Stimulated activated CD4-positive, alpha-beta T cell treated with anti-CD3 and anti-CD28 coated beads, Interleukin-1b, Interleukin-23, amount 100 ng/mL, for 48 hours (primary cell): ENCODE data around the gene EXOC1.
A peak's percentile ranks its signal among the peaks of the same experiment; 100 is the strongest.
"Not testable (repeated sequence)": the region's sequence is repeated elsewhere in the genome, so short reads cannot be mapped to it uniquely, and the experiment has no call there.

Experiments
- DNase-seq: peaks from one replicate; pipeline ENCODE4 v3.0.0-alpha.2; 2020

EXOC1 gene, protein sequence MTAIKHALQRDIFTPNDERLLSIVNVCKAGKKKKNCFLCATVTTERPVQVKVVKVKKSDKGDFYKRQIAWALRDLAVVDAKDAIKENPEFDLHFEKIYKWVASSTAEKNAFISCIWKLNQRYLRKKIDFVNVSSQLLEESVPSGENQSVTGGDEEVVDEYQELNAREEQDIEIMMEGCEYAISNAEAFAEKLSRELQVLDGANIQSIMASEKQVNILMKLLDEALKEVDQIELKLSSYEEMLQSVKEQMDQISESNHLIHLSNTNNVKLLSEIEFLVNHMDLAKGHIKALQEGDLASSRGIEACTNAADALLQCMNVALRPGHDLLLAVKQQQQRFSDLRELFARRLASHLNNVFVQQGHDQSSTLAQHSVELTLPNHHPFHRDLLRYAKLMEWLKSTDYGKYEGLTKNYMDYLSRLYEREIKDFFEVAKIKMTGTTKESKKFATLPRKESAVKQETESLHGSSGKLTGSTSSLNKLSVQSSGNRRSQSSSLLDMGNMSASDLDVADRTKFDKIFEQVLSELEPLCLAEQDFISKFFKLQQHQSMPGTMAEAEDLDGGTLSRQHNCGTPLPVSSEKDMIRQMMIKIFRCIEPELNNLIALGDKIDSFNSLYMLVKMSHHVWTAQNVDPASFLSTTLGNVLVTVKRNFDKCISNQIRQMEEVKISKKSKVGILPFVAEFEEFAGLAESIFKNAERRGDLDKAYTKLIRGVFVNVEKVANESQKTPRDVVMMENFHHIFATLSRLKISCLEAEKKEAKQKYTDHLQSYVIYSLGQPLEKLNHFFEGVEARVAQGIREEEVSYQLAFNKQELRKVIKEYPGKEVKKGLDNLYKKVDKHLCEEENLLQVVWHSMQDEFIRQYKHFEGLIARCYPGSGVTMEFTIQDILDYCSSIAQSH

DNA sequence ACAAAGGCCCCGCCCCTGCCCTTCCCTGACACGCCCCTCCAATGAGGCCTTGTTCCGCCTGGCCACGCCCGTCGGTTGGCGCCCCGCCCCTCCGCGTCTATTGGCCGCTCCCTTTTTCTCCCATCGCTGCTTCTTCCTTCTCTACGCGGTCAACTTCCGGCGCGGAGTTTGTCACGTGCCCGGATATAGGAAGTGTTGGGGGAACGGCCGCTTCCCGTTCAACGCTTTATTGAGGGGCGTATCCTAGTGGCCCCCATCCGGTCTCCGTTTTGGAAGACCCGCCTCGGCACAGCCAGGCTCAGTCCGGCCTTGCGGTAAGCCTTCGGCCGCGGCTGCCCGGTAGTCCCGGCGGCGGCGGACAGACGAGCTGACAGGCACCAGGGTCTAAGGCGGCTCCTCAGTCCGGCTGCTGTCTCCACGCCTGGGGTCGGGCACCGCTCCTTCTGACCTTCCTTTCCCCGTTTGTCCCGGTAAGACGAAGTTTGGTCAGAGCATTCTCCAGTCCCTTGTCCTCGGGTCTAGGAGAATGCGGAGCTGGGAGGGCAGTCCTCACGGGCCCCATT is at the start of gene EXOC1:
Gene EXOC1, plus strand, starts transcription at position 165 of the 563 bp plus-strand sequence. CDS start 4,676 bp downstream, outside the sequence.
- peak; percentile 97 for DNase-seq

DNA sequence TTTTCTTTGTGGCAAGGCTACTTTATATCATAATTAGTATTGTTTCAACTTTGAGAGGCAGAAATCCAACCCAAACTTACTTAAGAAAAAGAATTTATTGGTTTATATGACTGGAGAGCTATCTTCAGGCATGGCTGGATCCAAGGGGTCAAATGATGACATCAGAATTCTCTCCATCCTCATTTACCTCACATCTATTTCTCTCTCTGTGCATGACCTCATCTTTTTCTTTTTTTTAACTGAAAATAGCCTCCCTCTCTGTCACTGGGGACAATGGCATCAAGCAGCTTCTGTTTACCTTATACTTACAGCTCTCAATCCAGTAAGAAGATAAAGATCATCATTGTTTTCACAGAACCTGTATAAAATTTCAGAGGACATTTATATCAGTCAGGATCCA is 45.9 kb upstream of the EXOC1 start:
- no peak for DNase-seq

DNA sequence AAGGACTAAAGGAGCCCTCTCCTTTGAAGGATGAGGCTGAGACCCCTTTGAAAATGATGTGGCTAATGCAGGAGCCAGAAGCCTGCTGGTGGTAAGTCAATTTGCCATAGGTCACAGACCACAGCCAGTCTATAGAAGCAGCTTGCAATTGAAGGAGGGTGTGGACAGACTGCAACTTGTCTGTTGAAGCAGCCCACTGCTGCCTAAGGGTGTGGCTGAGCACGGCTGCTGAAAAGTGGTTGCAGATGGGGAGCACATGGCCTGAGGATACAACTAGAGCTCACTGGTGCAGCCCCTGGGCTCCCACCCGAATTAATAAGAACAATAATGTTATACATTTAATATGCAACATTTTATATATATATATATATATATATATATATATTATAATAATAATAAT is 45.3 kb upstream of the EXOC1 start:
- no peak for DNase-seq

DNA sequence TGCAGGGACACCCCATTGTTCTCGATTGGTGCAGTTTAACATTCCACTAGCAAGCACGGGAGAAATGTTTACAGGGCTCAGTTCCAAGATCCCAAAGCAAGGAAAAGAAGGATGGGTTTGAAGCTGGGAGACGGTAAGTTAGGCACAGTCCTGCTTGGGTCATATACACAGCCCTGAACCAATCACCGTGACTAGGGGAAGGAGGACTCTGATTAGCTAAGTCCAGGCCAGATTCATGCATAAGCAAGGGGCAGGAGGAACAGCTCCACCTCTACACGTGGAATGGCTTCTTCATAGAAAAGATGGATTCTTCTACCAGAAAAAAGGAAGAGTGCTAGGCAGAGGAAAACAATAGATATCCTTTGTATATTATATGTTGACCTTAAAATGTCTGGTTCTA is 44.8 kb upstream of the EXOC1 start:
- DNase-seq: no peak

DNA sequence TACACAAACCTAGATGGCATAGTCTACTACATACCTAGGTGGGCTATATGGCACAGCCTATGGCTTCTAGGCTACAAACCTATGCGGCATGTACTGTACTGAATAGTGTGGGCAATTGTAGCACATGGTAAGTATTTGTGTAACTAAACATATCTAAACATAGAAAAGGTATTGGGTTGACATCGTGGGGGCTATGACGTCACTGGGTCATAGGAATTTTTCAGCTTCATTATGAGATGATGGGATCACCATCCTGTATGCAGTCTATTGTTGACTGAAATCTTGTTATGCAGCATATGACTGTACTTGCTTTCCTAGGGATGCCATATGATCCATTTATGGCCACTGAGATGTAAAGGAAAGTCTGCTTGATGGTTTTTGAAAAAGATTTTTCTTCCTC is 35.8 kb upstream of the EXOC1 start:
- no peak for DNase-seq

DNA sequence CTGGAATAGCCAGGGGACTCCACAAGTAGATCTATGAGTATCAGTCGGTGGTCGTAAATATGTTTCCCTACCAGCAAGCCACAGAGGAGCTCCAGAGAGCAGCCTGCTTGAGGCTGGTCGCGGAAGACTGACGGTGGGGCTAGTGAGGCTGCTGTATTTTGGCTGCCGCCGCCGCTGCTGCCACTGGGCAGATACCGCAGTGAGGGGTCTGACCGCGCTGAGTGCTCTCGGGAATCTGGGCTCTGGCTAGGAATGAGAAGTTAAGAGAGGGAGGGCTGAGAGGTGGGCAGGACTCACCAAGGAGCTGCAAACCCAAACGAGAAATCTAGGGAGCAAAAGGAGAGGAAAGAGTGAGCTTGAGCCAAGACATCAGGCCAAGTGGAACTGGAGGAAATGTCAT is 33.8 kb upstream of the EXOC1 start, which contains the start of gene EXOC1L:
Gene EXOC1L, plus strand, starts transcription at position 157 of the 400 bp plus-strand sequence. Its CDS starts 237 bp downstream, at position 394.
- DNase-seq: no peak

DNA sequence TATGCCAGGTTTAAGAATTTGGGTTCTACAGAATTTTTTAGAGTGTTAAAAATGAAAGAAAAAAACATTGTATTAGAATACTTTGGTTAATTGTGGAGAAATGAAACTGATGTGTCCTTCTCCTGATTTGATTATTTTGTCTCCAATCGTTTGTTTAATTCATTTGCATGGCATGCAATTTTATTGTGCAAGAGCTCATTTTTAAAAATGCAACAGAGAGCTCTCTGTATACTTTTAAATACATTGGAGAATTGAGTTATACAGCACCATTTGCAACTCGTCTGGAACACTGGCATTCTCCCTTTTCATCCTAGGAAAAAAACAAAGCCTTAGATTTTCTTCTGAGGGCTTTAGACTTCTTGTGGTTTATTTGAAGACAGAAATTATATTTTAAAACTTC is 33.2 kb upstream of the EXOC1 start:
- DNase-seq: no peak

DNA sequence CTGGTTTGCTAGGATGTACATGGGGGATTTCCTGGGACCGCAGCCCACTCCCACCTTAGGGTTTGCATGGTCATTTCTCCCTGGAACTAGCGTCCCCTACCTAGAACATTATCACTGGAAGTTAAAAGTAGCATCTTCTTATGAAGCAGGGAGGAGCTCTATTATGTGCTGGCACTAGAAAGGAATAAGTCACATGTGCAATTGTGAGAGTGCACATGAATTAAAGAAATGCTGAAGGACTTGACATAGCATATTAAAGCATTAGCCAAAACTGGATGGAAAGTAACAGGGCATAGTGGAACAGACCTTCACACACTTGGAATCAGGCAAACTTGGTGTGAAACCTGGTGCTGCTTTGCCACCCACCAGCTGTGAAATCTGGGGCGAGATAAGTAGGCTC is 31.1 kb upstream of the EXOC1 start:
- DNase-seq: no peak

DNA sequence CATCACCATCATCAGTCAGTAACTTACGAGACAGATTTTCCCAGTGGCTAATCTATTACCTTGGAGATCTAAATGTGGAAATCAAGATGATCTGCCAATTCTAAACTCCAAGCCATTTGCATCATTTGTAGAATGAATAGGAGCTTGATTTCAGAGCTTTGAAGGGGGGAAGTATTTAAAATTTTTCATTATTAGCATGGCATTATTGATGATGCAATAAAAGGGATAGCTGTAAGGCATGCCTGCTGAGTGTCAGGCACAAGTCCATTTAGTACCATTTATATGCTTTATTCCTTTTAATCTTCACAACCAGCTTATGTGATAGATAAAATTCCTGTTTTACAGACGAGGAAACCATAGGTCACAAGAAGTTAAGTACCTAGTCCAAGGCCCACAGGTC is 28.6 kb upstream of the EXOC1 start:
- no peak for DNase-seq

DNA sequence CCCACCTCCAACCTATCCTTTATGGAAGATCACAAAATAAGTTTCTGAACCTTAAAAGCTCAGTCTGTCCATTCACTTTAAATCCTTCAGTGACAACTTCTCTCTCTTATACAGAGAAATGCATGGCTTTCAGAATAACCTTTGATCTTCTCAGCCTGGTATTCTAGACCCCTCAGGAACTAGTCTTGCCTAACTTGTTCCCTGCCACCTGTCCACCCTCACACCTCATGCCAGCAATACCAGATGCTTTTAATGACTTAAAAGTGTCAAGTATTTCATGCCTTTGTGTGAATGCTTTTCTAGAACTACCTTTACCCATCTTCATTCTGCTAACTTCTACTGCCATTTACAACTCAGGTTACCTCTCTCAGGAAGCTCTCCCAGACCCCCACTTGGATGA is 26.5 kb upstream of the EXOC1 start:
- DNase-seq: no peak

DNA sequence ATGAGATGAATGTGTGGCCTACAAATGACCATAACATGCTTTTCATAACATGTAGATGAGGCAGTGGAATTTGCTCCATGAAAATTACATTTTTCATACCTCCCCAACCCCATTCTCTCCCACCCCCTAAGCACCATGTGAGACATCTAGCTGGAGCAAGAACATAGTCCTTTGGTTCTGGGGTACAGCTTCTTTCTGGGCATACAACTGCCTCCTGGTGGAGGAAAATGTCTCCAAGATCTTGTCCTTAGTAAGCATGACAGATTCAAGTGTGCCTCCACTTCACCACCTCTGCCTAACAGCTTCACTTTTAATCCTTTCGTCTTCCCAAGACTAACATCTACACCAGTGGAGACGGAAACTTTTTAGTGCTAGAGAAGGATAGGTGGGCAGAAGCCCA is 25.9 kb upstream of the EXOC1 start:
- no peak for DNase-seq

DNA sequence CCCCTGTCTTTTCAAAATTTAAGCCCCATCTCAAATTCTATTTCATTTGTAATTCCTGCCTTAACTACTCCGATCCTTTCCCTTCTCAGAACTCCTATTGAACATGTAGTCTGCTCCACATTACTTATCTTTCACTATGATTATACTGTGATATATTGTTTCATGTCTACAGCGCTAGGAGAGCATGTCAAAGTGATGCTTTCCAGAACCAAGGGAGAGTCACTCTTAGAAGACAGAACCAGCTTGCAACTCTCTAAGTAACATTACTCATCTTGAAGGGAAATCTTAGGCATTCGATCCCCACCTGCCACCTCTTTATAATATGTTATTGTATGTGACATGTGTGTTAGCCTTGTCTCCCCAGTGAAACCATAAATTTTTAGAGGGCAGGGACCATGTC is 23.4 kb upstream of the EXOC1 start:
- DNase-seq: no peak

DNA sequence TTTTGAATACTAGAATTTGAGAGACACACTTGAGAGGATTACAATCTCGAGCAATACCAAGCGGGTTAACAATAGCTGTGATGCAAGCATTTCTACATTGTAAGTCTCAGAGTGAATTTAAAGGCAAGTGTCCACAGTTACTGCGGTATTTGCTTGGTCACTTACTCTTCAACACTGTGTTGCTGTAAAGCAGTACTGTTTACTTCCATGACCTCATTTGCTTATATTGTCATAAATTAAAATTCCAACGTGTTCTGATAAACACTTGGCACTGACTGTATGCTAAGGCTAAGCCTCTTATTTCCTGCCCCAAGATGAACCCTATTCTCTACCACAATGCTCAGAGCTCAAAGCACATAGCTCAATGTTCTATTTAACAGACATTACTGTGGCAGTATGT is 22.7 kb upstream of the EXOC1 start:
- DNase-seq: no peak

DNA sequence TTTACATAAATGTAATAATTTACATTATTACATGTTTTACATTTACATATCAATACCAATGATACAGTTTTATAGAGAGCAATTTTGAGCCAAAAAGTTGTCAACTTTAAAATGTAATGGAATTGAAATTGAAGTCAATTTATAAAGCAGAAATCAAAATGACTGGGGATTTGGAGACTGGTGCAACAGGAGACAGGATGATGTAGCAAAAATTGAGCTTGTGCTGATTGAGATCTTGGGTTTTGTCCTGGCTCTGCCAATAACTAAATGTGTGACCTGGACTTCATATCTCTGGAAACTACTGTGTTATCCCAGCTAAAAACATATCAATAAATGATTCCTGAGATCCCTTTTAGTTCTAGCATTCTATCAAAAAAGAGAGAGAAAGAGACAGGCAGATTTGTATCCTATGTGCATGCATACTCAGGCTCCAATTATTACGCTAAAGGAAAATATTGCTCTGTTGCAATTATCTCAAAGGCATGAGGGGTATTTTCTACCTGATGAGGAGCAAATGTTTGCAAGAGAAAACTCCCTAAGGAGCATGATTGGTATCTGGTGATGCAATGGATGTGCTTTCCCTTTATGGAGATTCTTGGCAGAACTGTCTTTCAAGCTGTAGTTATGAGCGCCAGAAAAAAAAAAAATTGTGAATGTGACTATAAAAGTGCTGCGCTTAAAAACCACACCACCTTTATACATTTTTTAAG is 19.2 kb upstream of the EXOC1 start:
- DNase-seq: no peak

DNA sequence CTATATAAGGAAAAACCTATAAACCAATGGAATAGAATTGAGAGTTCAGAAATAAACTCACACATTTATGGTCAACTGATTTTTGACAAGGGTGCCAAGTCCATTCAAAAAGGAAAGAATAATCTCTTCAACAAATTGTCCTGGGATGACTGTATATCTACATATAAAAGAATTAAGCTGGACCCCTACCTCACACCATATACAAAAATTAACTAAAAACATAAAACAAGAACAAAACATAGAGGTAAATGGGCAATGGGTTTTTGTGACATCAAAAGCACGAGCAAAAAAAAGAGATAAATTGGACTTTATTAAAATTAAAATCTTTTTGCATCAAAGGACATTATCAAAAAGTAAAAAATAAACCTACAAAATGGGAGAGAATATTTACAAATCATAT is 15.5 kb upstream of the EXOC1 start:
- DNase-seq: no peak

DNA sequence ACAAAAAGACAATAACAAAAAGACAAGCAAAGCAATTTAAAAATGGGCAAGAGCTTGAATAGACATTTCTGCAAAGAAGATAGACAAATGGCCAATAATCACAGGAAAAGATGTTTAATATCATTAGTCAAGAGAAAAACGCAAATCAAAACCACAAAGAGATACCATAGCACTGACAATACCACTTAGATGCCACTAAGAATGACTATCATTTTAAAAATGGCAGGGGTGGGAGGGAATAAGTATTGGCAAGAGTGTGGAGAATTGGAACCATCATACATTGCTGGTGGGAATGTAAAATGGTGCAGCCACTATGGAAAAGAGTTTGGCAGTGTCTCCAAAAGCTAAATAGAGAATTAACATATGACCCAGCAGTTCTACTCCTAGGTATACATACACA is 15.1 kb upstream of the EXOC1 start:
- DNase-seq: no peak

DNA sequence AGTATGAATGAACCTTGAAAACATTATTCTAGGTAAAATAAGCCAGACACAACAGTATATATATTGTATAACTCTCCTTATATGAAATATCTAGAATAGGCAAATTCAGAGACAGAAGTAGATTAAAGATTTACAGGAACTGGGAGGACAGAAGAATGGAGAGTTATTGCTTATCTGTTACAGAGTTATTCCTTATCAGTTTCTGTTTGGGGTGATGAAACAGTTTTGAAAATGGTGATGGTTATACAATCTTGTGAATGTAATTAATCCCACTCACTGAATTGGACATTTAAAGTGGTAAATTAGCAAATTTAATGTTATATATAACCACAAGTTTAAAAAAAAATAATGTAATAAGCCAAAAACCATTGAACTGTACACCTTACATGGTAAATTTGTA is 14.5 kb upstream of the EXOC1 start:
- DNase-seq: no peak

DNA sequence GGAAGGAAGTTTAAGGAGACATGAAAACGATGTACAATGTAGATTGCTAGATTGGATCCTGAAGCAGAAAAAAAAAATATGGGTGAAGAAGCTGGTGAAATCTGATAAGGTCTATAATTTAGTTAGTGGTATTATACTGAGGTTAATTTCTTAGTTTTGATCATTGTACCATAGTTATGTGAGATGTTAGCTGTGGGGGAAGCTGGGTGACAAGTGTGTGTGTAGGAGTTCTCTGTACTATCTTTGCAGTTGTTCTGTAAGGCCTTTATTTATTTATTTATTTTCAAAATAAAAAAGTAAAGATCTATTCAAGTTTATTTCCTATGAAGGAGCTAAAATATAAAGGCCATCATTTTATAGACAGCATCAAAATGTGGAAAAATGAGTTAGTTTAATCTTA is 12.5 kb upstream of the EXOC1 start:
- no peak for DNase-seq

DNA sequence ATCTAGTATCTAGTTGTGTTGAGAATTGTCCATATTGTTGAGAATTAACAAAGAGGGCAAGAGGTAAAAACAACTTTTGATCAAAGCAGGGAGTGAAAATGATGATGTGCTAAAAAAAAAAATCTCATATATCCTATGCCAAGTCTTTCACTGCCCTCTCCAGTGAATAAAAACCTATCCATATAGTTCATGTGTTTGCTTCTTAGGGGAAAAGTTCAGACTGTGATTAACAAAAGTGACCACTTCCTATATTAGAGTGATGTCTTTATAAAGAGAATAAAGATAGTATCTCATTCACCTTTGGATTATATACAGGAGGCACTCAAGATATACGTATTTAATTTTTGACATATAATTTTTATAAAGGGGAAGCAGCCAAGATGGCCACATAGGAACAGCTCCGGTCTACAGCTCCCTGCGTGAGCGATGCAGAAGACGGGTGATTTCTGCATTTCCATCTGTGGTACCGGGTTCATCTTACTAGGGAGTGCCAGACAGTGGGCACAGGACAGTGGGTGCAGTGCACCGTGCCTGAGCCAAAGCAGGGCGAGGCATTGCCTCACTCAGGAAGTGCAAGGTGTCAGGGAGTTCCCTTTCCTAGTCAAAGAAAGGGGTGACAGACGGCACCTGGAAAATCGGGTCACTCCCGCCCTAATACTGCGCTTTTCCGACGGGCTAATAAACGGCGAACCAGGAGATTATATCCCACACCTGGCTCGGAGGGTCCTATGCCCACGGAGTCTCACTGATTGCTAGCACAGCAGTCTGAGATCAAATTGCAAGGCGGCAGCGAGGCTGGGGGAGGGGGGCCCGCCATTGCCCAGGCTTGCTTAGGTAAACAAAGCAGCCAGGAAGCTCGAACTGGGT is 11.8 kb upstream of the EXOC1 start:
- DNase-seq: not testable (repeated sequence)

DNA sequence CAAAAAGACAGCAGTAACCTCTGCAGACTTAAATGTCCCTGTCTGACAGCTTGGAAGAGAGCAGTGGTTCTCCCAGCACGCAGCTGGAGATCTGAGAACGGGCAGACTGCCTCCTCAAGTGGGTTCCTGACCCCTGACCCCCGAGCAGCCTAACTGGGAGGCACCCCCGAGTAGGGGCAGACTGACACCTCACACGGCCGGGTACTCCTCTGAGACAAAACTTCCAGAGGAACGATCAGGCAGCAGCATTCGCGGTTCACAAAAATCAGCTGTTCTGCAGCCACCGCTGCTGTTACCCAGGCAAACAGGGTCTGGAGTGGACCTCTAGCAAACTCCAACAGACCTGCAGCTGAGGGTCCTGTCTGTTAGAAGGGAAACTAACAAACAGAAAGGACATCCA is 11.1 kb upstream of the EXOC1 start:
- not testable (repeated sequence) for DNase-seq

DNA sequence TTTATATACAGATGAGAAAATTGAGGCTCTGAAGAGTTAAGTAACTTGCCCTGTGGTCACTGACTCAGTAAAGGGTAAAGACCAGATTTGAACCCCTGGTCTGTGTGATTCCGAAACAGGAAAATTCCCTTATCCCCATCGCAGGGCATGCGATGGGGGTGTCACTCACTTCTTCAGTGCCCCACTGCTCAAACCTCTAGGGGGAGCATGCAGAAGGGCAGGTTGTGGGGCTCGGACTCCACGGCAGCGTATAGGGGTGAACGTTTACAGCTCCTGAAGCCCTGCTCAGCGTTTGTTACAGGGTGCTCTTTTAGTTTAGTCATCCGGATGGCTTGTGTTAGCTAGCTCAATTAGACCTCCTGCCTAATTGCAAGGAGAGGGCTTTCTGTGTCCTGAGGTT is 3.7 kb upstream of the EXOC1 start:
- DNase-seq: no peak

DNA sequence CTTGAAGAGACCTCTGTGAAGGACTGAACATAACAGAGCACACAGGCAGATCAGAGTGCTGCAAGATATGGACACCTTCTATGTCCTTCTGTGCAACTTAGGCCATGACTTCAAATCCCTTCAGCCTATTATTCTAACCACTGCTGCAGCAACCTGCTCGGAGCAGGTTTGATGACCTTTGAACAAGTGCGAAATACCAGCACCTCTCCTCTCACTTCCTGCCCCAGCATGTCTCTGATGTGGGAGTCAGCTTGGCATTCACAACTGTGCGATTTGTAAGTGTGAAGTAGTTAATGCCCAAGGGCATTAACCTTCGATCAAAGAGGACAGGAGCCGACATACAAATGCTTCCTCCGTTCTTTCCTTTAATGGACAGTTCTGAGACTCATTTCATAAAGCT is 1.6 kb upstream of the EXOC1 start:
- peak; percentile 18 for DNase-seq
